HG02870 (cell line): Measurements from ENCODE around the gene SRGAP1.

ENCODE experiments used
- ATAC-seq: cut with Tn5 transposase; IDR thresholded peaks from one replicate; pipeline ENCODE4 v1.9.1; 2021; ENCODE audit warnings: mild to moderate bottlenecking, moderate library complexity; ENCODE audit not compliant: unreplicated experiment

SRGAP1 gene

GRCh38 chr12:63900922-63901793, 56.7 kb downstream of the SRGAP1 start:
- no peak for ATAC-seq

GRCh38 chr12:63904653-63905052, 60.2 kb downstream of the SRGAP1 start:
- ATAC-seq = no peak

GRCh38 chr12:63905544-63905943, 61.0 kb downstream of the SRGAP1 start:
- no peak for ATAC-seq

- no peak for ATAC-seq
Observed at GRCh38 chr12:63906876-63907275, 62.4 kb downstream of the SRGAP1 start.

- ATAC-seq = no peak
Observed at GRCh38 chr12:63907561-63907960, 63.1 kb downstream of the SRGAP1 start.

GRCh38 chr12:63909746-63910145, 65.2 kb downstream of the SRGAP1 start:
- no peak for ATAC-seq

- ATAC-seq = no peak
Observed at GRCh38 chr12:63911341-63911740, 66.8 kb downstream of the SRGAP1 start.

GRCh38 chr12:63912651-63913050, 68.2 kb downstream of the SRGAP1 start:
- no peak for ATAC-seq

GRCh38 chr12:63913929-63914328, 69.4 kb downstream of the SRGAP1 start:
- ATAC-seq = no peak

- no peak for ATAC-seq
Observed at GRCh38 chr12:63915105-63915800, 70.8 kb downstream of the SRGAP1 start.

GRCh38 chr12:63916561-63917476, 72.3 kb downstream of the SRGAP1 start:
- no peak for ATAC-seq

- ATAC-seq = no peak
Observed at GRCh38 chr12:63917477-63917862, 73.0 kb downstream of the SRGAP1 start.

- peak; percentile 60 for ATAC-seq
Observed at GRCh38 chr12:63917864-63918799, 73.6 kb downstream of the SRGAP1 start.

- no peak for ATAC-seq
Observed at GRCh38 chr12:63918800-63919300, 74.3 kb downstream of the SRGAP1 start.

GRCh38 chr12:63919756-63920155, 75.3 kb downstream of the SRGAP1 start:
- ATAC-seq = no peak

GRCh38 chr12:63921157-63921556, 76.7 kb downstream of the SRGAP1 start:
- no peak for ATAC-seq

GRCh38 chr12:63922474-63922873, 78.0 kb downstream of the SRGAP1 start:
- no peak for ATAC-seq

- no peak for ATAC-seq
Observed at GRCh38 chr12:63924781-63925180, 80.3 kb downstream of the SRGAP1 start.

GRCh38 chr12:63927511-63927910, 83.0 kb downstream of the SRGAP1 start:
- ATAC-seq = no peak

- peak; percentile 95 for ATAC-seq
Observed at GRCh38 chr12:63928305-63928704, 83.8 kb downstream of the SRGAP1 start.
